Caco-2 (cell line): Measurements from ENCODE around the gene LRRC1. TPM values are rescaled to one million over a fixed set of nuclear protein-coding genes. Genes with fewer than 3 reads are reported as not detected.

Source experiments
- BruUV-seq: library from RNA; stranded (reverse); fragments of 400-500 nt; replicated peaks from 2 replicates; lab custom pipeline; 2021; lab: Mats Ljungman, UMichigan
- CTCF ChIA-PET: fragments of 300-600 bp; sonication (Branson Sonifier 250); formaldehyde crosslinking; loops from one replicate; lab custom pipeline; 2022; ENCODE audit warnings: antibody characterized with exemption; lab: Charles Lee
- POLR2A ChIA-PET: fragments of 300-600 bp; sonication (Branson Sonifier 250); formaldehyde crosslinking; loops from one replicate; lab custom pipeline; 2022; ENCODE audit warnings: antibody characterized with exemption; lab: Charles Lee
- DNase-seq, 2 experiments: peaks; one replicate each; pipeline versions ENCODE4 v3.0.0 to v3.0.0-alpha.2; 2020 to 2022
- H3K27me3 ChIP-seq: replicated peaks from 2 replicates; pipeline ENCODE4 v1.6.0; 2011; ENCODE audit warnings: low read length; ENCODE audit not compliant: control insufficient read depth, insufficient read depth
- H3K36me3 ChIP-seq: 2 replicates; pipeline ENCODE4 v1.5.1; 2011; ENCODE audit warnings: low read length; ENCODE audit not compliant: control insufficient read depth, insufficient read depth
- H3K4me1 ChIP-seq: fragments of 250-450 bp; sonication (Bioruptor Pico); 2 replicates; pipeline ENCODE4 v1.5.1; 2020; ENCODE audit warnings: mild to moderate bottlenecking
- H3K4me3 ChIP-seq: 2 replicates; pipeline ENCODE4 v1.5.1; 2011; ENCODE audit warnings: low read depth, mild to moderate bottlenecking, control low read depth, low read length
- H3K9me3 ChIP-seq: fragments of 250-450 bp; sonication (Bioruptor Pico); 2 replicates; pipeline ENCODE4 v1.5.1; 2020; ENCODE audit warnings: mild to moderate bottlenecking, moderate library complexity
- H3K27ac Mint-ChIP-seq: one replicate; pipeline ENCODE4 v1.8.0; 2022; ENCODE audit warnings: mixed read lengths; ENCODE audit not compliant: unreplicated experiment
- H3K27me3 Mint-ChIP-seq: one replicate; pipeline ENCODE4 v1.8.0; 2022; ENCODE audit warnings: mixed read lengths; ENCODE audit not compliant: insufficient read depth, unreplicated experiment
- H3K36me3 Mint-ChIP-seq: one replicate; pipeline ENCODE4 v1.8.0; 2022; ENCODE audit warnings: mild to moderate bottlenecking, mixed read lengths; ENCODE audit not compliant: insufficient read depth, unreplicated experiment
- H3K4me1 Mint-ChIP-seq: one replicate; pipeline ENCODE4 v1.8.0; 2022; ENCODE audit warnings: low read depth, mixed read lengths; ENCODE audit not compliant: unreplicated experiment
- H3K4me3 Mint-ChIP-seq: one replicate; pipeline ENCODE4 v1.8.0; 2022; ENCODE audit warnings: mild to moderate bottlenecking, moderate library complexity, mixed read lengths; ENCODE audit not compliant: unreplicated experiment
- H3K9me3 Mint-ChIP-seq: one replicate; pipeline ENCODE4 v1.8.0; 2022; ENCODE audit warnings: mixed read lengths; ENCODE audit not compliant: unreplicated experiment
- intact Hi-C: fragments of 100-400 bp; cut with micrococcal nuclease; formaldehyde crosslinking; loops from one replicate; pipeline ENCODE4 v1.10.0; 2022; ENCODE audit not compliant: unreplicated experiment
- total RNA-seq: library from RNA; stranded (reverse); gene quantifications from 2 replicates; pipeline ENCODE4 v1.2.3, GENCODE V29; 2022
- TF ChIP-seq, protein P1 (sequence below), 2 experiments: fragments of 200-600 bp in 1 of 2; IDR thresholded peaks; 1 replicate in 1 of 2; 2 replicates in 1 of 2; pipeline versions ENCODE4 v1.5.1 to v1.8.0; 2011 to 2022; ENCODE audit warnings: antibody characterized with exemption in 1 of 2, control low read depth in 1 of 2, inconsistent platforms in 1 of 2, low read depth in 1 of 2, low read length in 1 of 2, mild to moderate bottlenecking in 1 of 2, moderate library complexity in 1 of 2; ENCODE audit not compliant: insufficient read depth in 1 of 2, severe bottlenecking in 1 of 2, unreplicated experiment in 1 of 2

The LRRC1 gene
- total RNA-seq, 1 experiment from 2014 or later = 60.8 TPM

- Histone ChIP-seq H3K36me3 (no peaks in the 10 kb centered on the region), H3K4me1 (peaks cover 43% of the 10 kb centered on the region), H3K27me3 (no peaks in the 10 kb centered on the region), H3K4me3 (no peak overlapping the region), H3K9me3 (no peaks in the 10 kb centered on the region)
- no peak for DNase-seq
- Mint-ChIP-seq H3K27ac (no peak overlapping the region), H3K27me3 (no peaks in the 10 kb centered on the region), H3K4me1 (peaks cover 24% of the 10 kb centered on the region), H3K36me3 (peaks cover 27% of the 10 kb centered on the region), H3K4me3 (no peak overlapping the region), H3K9me3 (no peaks in the 10 kb centered on the region)
- TF ChIP-seq, protein P1, sequence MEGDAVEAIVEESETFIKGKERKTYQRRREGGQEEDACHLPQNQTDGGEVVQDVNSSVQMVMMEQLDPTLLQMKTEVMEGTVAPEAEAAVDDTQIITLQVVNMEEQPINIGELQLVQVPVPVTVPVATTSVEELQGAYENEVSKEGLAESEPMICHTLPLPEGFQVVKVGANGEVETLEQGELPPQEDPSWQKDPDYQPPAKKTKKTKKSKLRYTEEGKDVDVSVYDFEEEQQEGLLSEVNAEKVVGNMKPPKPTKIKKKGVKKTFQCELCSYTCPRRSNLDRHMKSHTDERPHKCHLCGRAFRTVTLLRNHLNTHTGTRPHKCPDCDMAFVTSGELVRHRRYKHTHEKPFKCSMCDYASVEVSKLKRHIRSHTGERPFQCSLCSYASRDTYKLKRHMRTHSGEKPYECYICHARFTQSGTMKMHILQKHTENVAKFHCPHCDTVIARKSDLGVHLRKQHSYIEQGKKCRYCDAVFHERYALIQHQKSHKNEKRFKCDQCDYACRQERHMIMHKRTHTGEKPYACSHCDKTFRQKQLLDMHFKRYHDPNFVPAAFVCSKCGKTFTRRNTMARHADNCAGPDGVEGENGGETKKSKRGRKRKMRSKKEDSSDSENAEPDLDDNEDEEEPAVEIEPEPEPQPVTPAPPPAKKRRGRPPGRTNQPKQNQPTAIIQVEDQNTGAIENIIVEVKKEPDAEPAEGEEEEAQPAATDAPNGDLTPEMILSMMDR (IDR thresholded peaks at IDR 0.05; ENCODE audit: insufficient read depth in 1 of 2, low read depth in 1 of 2, low read length in 1 of 2, severe bottlenecking in 1 of 2, unreplicated experiment in 1 of 2) = no peak
- intact Hi-C loops = loop anchor here (1.0 to 5.0 kb wide), 2 partner anchors 15 to 36 kb away; no protein-coding TSS in a partner anchor
- POLR2A ChIA-PET = interaction anchor here (1.2 kb wide), 1 partner anchor 17 kb away, joined by 6 read pairs; the partner anchor contains the start of gene LRRC1
- no TSS peak for BruUV-seq
- CTCF ChIA-PET = interaction anchor here (2.0 kb wide), 1 partner anchor 144 kb away, joined by 7 read pairs; no protein-coding TSS in a partner anchor
Measured at GRCh38 chr6:53811746-53812145, 16.9 kb downstream of the LRRC1 start.

GRCh38 chr6:53813096-53813495, 18.3 kb downstream of the LRRC1 start:
- Mint-ChIP-seq H3K27me3 (no peaks in the 10 kb centered on the region), H3K4me3 (no peak overlapping the region), H3K27ac (no peak overlapping the region), H3K9me3 (no peaks in the 10 kb centered on the region), H3K4me1 (peaks cover 29% of the 10 kb centered on the region), H3K36me3 (peaks cover 20% of the 10 kb centered on the region)
- Histone ChIP-seq H3K36me3 (no peaks in the 10 kb centered on the region), H3K4me1 (peaks cover 52% of the 10 kb centered on the region), H3K9me3 (no peaks in the 10 kb centered on the region), H3K27me3 (no peaks in the 10 kb centered on the region), H3K4me3 (no peak overlapping the region)
- POLR2A ChIA-PET = interaction anchor here (0.9 to 1.8 kb wide), 2 partner anchors 19 to 20 kb away, joined by 4 to 5 read pairs; no protein-coding TSS in a partner anchor
- DNase-seq = no peak
- intact Hi-C loops = loop anchor here (5.0 kb wide), 1 partner anchor 34 kb away; no protein-coding TSS in a partner anchor
- TF ChIP-seq, protein P1 (IDR thresholded peaks at IDR 0.05; ENCODE audit: insufficient read depth in 1 of 2, low read depth in 1 of 2, low read length in 1 of 2, severe bottlenecking in 1 of 2, unreplicated experiment in 1 of 2) = no peak
- BruUV-seq = no TSS peak
- CTCF ChIA-PET = interaction anchor here (0.7 kb wide), 1 partner anchor 1426 kb away, joined by 4 read pairs; no protein-coding TSS in a partner anchor

DNA sequence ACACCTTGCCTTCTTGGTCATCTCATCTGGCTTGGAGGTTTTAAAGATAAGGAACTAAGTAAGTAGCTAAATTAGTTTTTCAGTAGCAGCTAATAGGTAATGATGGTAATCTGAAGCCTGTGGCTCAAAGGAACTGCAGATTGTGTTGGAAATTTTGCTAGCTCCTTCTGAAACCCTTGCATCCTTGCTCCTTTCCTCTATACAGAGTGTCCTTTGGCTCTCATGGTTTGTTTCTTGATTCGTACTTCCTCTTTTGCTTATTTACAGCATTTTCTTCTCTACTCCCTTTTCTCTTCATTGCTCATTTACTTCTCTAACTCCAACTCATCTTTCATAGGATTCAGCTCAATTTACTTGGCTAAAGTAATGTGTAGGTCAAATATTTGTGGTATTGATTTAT, 19.0 kb downstream of the LRRC1 start:
- Mint-ChIP-seq H3K4me1 (peaks cover 33% of the 10 kb centered on the region), H3K27ac (no peak overlapping the region), H3K9me3 (no peaks in the 10 kb centered on the region), H3K4me3 (no peak overlapping the region), H3K36me3 (peaks cover 22% of the 10 kb centered on the region), H3K27me3 (no peaks in the 10 kb centered on the region)
- Histone ChIP-seq H3K36me3 (no peaks in the 10 kb centered on the region), H3K4me1 (peaks cover 57% of the 10 kb centered on the region), H3K9me3 (no peaks in the 10 kb centered on the region), H3K4me3 (no peak overlapping the region), H3K27me3 (no peaks in the 10 kb centered on the region)
- TF ChIP-seq, protein P1 (IDR thresholded peaks at IDR 0.05; ENCODE audit: insufficient read depth in 1 of 2, low read depth in 1 of 2, low read length in 1 of 2, severe bottlenecking in 1 of 2, unreplicated experiment in 1 of 2) = no peak
- no peak for DNase-seq
- BruUV-seq = no TSS peak
- CTCF ChIA-PET = no interaction called here
- POLR2A ChIA-PET = interaction anchor here (0.6 to 1.8 kb wide), 4 partner anchors 19 to 36 kb away, joined by 3 to 5 read pairs (median 4); partner anchors contain the start of gene LRRC1
- intact Hi-C loops = loop anchor here (2.0 to 5.0 kb wide), 2 partner anchors 15 to 34 kb away; no protein-coding TSS in a partner anchor
